Kidney tubule cell (primary cell): ENCODE data around the gene SLC24A5.

Source experiments
- DNase-seq: peaks from one replicate; pipeline ENCODE4 v3.0.0-alpha.2; 2018; ENCODE audit warnings: low spot score

Gene SLC24A5

GRCh38 chr15:48190932-48191573, 70.3 kb downstream of the SLC24A5 start:
- DNase-seq = peak; percentile 72

GRCh38 chr15:48191574-48192225, 70.9 kb downstream of the SLC24A5 start, which contains the start of gene CTXN2:
Gene CTXN2, plus strand, starts transcription at chr15:48191665. Its CDS starts 9,636 bp downstream, at chr15:48201301.
- peak; percentile 32 for DNase-seq
